COLO668 (cell line): ENCODE measurements around the gene COA5.

Experiments used
- DNase-seq: peaks from one replicate; lab custom pipeline; 2025; ENCODE audit not compliant: unreplicated experiment; lab: John Stamatoyannopoulos, UW

COA5 gene, protein sequence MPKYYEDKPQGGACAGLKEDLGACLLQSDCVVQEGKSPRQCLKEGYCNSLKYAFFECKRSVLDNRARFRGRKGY

DNA sequence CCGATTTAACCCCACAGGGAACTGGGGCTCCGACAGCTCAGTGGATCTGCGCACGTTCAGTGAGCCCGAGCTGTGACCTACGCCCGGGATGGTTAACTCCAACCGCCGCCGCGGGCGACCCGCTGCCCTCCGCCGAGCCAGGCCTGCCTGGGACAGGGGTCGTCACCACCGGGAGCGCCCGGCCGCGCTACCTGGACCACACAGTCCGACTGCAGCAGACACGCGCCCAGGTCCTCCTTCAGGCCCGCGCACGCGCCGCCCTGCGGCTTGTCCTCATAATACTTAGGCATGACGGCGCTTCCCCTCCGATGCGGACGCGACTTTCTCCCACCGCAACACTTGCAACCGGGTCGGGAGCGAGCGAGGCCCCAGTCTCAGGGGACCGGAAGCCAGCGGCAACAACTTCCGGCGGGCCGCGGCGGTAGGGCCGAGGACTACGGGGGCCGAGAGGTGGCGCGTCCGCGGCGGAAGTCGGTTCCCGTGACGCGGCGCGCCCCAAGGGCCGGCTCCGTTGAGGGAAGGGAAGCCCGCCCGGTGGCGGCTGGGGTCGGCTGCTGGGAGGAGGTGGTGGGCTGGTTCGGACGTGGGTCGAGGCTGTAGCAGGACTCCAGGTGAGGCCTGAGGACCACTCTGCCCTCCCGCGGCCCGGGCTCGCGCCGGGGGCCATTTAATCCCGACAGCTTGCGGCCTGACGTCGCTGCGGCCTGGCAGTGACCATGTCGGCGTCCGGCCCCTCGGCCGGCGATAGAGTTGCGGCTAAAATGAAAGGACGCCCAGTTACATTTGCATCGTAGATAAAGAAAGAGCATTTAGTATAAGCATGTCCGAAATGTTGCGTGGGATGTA, at the start of gene COA5, which contains the start of gene UNC50:
TSS of gene COA5 (minus strand) at position 397 of the 846 bp plus-strand sequence. CDS start at position 290, 107 bp downstream.
TSS of gene UNC50 (plus strand) at position 474 of the 846 bp plus-strand sequence. CDS start 1,171 bp downstream, outside the sequence.
- peak; percentile 94 for DNase-seq

DNA sequence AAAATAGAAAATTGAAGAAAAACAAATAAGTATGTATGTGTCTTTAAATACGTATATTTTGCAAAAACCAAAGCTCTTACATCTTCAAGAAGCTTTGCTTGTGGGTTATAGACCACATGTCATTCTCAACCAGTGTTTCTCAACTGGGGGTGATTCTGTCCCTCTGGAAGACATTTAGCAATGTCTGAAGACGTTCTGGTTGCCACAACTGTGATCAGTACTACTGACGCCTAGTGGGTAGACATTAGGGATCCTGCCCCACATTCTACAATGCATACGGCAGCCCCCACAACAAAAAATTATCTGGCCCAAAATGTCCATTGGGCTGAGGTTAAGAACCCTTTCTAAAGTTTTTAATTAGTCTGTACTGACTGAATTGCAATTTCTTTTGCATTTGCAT, 48.5 kb upstream of the COA5 start:
- DNase-seq, result no peak

DNA sequence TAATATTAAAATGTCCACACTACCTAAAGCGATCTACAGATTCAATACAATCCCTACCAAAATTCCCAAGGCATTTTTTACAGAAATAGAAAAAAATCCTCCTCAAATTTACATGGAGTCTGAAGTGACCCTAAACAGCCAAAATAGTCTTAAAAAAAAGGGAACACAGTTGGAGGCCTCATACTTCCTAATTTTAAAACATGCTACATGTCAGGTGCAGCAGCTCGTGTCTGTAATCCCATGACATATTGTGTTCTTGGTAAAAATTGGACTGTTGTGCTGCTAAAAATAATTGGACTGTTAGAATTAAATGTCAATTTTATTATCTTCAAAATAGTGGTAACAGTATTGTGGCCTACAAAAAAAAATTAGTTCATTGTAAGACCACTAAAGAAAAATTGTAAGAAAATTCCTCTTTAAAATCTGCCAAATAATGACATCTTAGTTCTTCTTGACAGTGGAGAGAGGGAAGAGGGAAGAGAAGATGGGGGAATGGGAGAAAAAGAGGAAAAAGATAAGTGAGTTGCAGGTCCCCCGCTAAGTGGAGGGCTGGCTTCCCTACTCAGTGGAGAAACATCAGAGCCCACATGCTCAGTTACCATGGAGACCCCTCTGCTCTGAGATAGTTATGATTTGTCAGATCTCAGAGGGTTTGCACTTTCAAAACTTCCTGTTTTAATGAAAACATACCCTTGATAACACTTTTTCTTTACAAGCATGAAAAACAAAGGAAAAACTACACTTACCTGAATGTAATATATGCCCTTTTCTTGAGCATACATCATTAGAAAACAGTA, 46.6 kb upstream of the COA5 start:
- no peak for DNase-seq

DNA sequence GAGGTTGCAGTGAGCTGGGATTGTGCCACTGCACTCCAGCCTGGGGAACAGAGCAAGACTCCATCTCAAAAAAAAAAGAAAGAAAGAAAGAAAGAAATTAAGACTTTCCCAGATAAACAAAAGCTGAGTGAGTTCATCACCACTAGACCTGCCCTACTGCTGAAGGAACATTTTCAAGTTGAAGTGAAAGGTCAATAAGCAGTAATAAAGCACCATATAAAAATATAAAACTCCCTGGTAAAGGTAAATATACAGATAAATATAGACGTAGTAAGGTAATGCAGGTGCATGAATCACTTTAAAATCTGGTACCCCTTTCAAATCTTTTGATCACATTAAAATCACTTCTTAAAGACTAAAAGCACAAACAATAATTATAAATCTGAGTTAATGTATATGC, 42.7 kb upstream of the COA5 start:
- DNase-seq, result no peak

DNA sequence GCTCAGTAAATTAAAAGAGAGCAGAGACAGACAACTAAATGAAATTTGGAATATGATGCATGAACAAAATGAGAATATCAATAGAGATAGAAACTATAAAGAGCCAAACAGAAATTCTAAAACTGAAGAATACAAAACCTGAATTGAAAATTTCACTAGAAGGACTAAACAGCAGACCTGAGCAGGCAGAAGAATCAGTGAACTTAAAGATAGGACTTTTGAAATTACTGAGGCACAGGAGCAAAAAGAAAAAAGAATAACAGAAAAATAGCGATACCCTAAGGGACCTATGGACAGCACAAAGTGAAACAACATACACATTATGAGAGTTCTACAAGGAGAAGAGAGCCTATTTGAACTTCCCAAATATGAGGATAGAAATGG, 41.7 kb upstream of the COA5 start:
- DNase-seq, result no peak

DNA sequence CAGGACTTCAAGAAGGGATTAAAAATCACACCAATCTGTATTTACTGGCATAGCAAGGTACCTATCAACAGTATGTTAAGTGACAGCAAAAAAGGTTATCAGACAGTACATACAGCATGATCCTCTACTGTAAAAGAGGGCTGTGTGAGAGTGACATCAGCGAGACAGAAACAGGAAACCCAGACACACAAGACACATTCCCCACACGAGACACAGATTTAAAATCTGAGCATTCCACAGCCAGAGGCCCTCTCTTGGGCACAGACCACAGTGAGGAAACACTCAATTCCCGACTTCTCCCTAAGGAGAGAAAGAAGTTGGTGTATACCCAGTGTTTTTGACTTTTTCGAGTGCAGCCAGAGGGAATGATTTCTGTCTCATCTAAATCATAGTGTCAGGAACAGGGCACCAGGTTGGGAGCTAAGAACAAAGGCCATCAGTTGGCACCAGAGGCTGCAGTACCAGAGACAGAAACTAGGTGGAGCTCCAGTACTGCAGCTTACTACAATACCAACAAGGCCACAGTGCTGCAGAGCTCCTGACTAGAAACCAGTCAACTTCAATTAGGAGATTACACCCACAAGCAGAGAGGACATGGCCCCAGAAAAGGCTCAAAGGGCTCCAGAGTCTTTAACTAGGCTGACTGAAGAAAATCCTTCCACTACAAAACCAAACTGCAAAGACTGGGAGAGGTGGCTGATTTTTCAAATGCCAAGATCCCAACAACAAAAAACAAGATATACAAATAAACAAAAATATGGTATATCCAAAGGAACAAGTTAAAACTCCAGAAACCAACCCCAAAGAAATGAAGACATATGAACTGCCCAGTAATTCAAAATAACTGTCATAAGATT, 41.1 kb upstream of the COA5 start:
- DNase-seq, result peak; percentile 82

DNA sequence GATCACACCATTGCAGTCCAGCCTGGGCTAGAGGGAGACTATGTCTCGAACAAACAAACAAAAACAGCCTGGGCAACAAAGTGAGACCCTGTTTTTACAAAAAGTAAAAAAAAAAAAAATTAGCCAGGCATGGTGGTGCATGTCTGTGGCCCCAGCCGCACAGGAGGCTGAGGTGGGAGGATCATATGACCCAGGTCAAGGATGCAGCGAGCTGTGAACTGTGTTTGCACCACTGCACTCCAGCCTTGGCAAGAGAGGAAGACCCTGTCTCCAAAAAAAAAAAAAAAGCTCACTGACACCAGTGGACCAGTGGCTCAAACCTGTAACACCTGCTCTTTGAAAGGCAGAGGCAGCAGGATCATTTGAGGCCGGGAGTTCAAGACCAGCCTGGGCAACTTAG, 40.1 kb upstream of the COA5 start:
- DNase-seq, result no peak

DNA sequence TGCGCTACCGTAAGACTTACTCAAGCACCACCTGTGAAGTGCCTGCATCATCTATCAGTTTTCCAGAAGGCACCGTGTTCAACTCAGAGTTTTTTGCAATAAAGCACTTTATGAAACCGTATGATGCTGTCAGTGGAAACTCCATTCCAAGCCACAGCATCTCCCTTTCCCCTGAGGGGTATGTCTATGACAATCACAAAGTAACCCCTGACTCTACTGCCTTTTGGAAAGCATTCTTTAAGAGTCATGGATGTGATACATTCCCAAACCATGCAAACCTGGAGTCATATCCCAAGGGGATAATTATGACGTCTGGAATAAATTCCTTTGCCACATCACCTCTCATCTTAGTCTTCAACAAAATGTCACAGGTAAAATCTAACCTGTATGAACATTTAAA, 39.3 kb upstream of the COA5 start:
- DNase-seq, result no peak

DNA sequence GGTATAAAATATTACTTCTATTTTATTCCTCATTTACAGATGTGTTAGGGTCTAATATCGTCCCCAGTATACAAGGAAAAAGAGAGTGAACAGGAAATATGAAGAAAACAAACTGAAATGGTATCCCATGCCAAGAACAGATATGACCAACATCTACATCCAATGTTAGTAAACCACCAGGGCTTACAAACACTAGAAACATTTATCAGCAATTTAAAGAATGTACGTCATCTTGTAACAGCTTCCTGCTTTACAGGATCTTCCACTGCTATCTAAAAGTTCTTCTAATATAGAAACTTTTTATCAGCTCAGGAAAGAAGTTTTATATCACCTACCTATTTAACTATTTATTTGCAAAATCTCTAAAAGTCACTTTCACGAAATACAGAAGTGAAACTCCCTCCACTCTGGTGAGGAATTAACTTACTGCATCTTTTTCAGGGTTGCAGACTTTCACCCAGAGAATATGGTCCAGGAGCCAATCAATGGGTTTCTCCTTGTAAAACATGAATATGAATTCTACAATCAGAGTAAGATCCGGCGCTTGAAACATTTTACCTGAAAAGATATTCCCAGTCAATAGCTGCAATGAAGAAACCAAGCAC, 35.3 kb upstream of the COA5 start:
- DNase-seq, result no peak

DNA sequence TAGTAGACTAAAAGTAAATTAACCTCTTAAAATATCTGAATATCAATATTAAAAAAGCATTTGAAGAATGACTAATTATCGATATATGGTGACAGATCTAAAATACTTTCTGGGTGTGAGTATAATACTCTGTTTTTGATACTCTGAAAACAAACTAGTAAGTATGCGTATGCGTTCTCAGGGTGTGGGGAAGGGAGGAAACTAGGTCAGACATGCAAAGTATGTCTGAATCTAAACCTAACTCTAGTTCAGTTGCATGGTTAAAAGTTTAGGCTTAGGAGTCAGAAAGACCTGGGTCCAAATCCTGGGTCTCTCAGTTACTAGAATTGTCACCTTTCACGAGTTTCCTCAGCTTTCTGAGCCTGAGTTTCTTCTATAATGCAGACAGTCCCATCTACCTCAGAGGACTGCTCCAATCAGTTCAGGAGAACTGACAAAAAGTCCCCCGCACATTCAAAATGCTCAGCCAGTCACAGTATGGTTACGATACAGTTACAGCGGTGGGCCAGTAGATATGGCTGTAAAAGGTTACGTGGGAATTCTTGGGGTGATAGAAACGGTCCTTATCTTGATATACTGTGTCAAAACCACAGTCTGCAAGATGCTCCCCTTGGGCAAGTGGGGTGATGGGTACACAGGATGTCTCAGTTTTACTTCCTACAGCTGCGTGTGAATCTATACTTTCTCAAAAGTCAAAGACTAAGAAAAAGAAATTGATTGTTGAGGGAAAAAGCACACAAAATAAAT, 29.3 kb upstream of the COA5 start:
- no peak for DNase-seq

DNA sequence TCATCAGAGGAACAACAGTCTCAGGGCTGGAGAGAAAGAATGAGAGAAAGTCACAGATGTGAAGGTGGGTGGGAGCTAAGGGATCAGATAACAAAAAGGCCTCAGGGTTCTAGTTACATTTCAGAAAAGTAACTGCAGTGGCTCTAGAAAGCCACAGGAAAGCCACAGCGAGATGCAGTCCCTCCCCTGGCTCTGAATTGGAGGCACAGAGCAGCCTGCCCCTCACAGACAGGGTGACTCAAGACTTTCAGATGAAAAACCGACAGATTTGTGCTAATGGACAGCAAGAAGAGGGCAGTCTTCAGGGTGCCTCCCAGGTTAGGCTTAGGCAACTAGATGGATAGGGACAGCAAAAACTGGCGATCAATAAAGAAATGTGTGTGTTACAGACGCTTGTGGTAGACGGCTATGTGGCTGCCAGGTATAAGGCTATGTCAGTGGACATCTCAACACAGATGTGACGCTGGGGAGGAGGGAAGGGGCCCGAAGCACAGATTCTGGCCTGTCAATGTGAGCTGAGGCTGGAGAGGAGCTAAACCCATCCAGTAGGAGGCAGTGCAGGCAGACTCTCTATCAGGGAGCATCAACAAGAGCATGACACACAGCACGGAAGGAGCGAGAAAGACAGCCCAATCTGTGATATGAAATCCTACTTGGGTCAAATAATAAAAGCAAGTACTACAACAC, 26.2 kb upstream of the COA5 start:
- DNase-seq, result peak; percentile 18

DNA sequence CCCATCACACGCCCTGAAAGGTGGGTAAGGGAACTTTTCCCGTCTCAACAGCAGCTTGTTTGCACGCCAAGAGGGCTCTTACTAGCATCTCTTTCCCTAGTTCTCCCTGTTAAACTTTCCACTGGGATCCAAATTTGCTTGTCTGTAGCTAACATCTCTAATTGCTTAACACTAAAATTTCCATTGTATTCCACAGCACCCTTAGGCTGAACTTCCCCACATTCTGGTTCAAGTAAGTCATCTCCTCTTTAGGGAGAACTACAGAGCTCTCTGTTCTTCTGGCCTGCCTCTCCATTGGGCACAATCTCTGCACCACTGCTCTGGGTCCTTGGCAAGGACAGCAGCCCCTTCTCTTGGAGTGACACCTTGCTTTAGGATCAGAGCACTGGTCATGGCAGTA, 24.0 kb upstream of the COA5 start:
- no peak for DNase-seq

DNA sequence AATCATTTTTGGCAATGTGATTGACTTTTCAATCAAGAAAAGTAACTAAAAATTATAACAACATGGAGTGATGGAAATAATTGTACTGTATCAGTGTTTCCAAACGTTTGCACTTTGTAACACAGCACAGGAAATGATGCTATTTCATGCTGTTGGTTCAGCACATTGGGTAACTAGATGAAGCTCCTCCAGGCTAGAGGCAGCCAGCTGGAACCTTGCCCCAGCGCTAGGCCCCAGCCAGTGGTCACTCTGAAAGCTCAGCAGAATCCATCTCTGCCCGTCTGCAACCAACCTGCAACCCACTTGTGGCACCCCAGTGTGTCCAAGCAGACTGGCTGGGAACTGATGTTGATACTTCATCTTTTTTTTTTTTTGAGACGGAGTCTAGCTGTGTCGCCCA, 15.3 kb upstream of the COA5 start:
- DNase-seq, result no peak

DNA sequence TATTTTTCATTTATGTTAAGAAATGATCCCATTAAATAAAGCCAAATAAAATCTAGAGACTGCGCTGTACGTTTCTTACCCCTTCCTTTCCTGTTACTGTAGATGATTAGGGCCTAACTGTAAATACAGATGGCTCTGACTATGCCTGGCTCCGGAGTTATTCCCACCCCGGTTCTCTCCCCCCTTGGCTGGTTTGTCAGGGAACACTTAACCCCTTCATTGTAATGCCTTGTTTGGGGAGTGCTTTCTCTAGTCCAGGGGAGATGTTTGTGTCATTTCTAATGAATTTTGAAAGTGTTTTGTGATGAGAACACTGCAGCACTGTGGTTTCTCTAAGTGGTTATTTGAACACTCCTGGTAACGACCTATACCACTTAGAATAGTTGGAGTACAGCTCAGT, 8.8 kb upstream of the COA5 start:
- DNase-seq, result no peak

DNA sequence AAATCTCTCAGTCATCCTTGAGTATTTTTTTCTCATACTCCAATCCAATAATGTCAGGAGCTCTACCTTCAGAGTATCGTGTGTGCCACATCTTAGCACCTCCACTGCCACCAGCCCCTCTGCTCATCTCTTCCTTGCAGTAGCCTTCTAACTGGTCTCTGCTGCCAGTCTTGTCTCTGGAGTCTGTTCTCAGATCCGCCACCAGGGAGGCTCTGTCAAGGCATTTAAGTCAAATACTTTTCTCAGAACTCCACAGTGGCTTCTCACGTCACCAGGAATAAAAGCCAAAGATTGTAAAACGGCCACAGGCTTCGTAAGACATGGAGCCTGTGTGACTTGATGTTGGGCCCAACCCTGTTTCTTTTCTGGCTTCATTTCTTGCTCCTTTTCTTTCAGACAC, 7.2 kb upstream of the COA5 start:
- no peak for DNase-seq

DNA sequence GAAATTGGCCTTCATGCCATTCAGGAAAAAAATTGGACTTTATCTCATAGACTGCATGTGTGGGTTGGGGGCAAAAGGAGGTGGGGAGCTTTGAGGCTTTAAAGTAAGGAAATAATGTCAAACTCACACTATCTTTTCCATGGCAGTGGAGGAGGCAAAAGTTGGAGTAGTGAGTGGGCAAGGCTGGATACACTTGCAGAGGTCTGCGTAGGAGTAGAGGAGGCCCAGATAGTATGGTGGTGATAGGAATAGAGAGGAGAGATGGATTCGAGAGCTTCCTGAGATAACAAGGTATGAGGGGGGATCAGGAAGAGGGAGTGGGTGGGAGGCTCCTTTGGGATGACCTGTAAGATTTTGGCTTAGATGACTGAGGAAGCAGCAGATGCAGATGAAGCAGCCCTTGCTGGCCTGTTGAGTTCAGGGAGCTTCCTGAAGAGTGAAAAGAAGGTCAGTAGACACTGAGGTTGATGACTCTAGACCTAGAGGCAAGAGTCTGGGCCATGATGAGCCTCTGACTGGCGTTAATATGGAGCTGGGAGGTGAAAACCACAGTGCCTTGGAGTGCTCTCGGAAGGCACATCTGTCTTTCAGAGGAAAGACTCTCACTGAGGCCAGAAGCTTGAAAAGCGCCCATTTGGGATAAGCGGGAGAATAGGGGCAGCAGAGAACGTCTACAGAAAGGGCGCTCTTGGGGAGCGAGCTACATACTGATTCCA, 5.9 kb upstream of the COA5 start:
- DNase-seq, result no peak

DNA sequence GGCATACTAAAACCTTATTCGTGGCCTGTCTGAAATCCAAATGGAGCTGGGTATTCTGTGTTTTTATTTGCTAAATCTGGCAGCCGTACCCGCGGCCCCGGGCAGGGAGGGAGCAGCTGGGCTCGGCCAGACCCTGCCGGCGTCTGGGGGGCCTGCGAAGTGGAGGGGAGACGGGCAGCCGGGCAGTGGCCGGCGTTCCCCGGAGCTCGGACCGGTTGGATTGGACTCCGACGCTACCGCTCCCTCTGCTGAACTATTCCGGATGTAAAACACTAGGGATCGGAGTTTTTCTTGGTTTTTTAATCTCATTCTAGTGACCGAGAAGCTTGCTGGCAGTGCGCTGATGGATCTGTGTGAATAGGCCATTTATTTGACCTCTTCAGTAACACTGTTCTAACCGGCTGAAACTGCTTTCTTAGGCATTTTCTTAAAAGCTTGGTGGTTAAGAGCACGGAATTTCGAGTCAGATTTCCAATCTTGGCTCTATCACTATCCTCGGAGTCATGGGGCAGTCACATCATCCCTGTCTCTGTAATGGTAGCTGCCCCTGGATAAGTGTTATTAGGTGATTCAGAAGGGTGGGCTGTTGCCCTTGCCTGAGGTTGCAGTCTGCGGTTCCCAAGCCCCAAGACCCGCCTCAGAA, 771 bp upstream of the COA5 start:
- DNase-seq, result peak; percentile 24

DNA sequence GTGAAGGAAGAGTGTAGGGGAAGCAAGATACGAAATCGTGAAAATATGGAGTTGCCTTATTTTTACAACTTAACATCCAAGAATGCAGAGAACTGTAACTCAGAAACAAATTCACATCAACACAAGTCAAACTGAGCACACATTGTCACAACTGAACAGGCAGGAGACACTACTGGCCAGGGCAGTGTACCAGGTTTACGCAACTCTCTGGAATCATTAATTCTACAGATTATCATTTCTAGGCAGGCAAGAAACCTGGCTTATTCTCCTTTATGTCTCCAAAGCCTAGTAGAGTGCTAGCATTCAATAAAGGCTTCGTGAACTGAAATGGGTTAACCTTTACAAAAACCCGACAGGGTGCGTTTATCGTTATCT, 584 bp downstream of the COA5 start:
- DNase-seq, result no peak
